GM19463 (cell line): ENCODE results near the gene DIP2B.

Experiments
- ATAC-seq: cut with Tn5 transposase; IDR thresholded peaks from one replicate; pipeline ENCODE4 v1.9.1; 2021; ENCODE audit warnings: mild to moderate bottlenecking, moderate library complexity; ENCODE audit not compliant: unreplicated experiment

DIP2B gene

GRCh38 chr12:50571786-50572185 lies 67.0 kb downstream of the DIP2B start:
- no peak for ATAC-seq

- no peak for ATAC-seq
These were observed 67.5 kb downstream of the DIP2B start for GRCh38 chr12:50572287-50572686.

GRCh38 chr12:50572760-50573159 lies 68.0 kb downstream of the DIP2B start:
- no peak for ATAC-seq

- no peak for ATAC-seq
These were observed 68.5 kb downstream of the DIP2B start for GRCh38 chr12:50573271-50573670.

DNA sequence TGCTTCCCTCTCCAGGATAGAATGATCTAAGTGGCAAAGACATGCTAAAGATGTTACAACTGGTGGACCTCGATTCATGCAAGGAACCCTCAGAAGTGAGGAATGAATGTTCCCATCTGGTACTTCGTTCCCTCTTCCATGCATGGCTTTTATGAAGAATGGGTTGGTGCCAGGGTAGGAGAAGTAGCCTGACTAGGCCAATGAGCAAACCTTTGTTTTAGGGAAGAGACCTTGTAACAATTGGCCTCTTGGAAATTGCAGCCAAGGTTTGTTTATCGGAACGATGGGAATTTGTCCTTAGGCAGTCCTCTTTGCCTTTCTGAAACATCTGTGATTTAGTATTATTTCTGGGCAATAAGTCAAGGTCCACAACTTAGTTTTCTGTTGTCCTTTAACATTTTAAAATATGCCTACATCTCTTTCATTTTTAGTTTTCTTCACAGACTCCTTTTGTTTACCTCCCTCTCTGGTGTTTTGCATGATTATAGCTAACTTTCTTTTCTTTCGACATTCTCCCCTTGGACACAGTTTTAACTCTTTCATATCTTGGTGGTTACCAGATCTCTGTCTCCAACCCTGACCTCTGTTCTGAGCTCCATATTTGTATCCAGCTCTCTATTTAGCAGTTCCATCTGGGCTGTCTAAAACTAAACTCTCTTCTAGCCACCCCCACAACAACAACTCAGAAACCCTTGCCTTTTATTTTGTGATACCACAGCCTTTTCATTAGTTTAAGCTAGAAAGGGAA lies 70.0 kb downstream of the DIP2B start:
- ATAC-seq, result no peak

DNA sequence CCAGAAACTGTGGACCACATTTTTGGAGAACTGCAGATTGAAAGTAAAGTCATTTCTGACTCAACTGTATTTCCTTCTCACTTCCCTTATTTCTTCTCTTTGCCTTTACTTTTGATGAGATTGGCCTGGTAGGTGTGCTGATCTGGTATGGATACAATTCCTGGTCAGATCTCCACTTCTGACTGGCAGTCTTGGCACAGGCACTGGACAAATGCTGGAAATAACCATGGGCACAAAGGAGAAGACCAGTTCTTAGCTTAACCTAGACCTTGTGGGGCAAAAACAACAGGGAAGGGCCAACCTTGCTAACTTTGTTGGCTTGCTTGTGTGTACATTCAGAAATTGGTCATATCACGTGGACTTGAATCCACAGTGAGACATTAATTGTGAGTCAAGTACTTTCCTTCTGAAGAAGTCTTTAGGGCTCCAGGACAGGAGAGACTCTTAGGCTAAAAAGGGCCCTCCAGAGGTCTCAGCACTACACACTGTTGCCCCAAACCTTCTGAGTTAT lies 75.0 kb downstream of the DIP2B start:
- ATAC-seq, result no peak

GRCh38 chr12:50580436-50580835 lies 75.7 kb downstream of the DIP2B start:
- no peak for ATAC-seq

GRCh38 chr12:50581226-50582184 lies 76.7 kb downstream of the DIP2B start:
- no peak for ATAC-seq

GRCh38 chr12:50584135-50584534 lies 79.3 kb downstream of the DIP2B start:
- no peak for ATAC-seq

DNA sequence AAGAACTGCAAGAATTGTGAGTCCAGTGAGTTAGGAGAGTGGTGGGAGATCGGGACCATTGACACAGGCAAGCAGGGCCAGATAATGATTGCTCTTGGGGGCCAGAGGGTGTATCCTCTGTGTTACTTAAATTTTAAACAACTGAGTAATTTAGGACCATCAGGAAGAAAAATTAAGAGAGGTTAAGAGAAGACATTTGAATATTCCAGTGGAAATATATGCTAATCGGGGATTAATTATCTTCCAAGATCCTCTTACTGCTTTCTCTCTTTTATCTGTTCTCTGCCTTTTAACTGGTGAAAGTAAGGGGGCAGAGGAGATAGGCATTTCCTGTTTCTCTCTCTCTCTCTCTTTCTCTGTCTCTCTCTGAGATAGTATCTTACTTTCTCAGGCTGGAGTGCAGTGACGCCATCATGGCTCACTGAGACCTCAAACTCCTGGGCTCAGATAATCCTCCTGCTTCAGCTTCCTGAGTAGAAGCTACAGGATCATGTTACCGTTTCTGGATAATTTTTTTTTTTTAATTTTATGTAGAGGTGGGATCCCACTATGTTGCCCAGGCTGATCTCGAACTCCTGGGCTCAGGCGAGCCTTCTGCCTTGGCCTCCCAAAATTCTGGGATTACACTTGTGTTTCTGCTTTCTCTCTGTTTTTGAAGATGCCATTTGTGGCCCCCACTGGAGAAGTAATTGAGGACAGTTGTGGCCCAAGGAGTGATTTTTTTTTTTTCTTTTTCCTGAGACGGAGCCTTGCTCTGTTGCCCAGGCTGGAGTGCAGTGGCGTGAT lies 85.1 kb downstream of the DIP2B start:
- no peak for ATAC-seq

GRCh38 chr12:50590869-50591268 lies 86.1 kb downstream of the DIP2B start:
- ATAC-seq, result no peak

DNA sequence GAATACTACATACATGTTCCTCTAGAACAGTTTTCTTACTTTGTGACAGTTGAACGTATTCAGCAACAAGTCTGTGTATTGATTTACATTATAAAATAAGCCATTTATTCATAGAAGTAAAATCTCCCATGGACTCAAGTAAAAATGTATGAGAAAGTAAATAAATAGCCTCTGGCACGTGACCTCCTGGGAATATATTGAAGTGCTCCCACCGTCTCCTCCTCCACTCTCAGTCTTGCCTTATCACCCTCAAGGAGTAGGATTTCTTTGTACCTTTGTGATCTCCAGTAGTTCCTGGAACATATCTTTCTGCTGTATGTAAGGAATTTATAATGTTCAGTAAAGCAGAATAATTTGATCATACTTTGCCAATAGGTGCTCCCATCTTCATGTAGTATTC lies 90.9 kb downstream of the DIP2B start:
- ATAC-seq, result no peak

GRCh38 chr12:50597200-50598195 lies 92.7 kb downstream of the DIP2B start:
- peak; percentile 82 for ATAC-seq

DNA sequence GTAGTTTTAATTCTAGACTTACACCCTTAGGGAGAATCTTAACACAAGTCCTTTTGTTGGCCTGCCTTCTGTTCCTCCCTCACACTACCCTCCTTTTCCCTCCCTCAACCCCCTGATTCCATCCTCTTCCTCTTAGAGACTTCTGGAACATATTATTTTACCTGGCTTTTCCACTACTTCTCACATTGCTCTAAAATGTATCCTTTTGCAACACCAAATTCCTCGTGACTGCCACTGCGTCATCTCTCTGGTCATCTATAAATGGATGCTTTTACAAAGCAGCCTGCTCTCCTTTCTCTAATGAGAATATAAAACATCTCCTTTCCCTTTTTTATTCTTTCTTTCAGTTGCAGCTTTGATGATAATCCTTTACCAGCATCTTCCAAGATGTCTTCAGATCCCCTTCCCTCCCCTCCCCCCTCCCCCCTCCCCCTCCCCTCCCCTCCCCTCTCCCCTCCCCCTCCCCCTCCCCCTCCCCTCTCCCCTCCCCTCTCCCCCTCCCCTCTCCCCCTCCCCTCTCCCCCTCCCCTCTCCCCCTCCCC lies 93.6 kb downstream of the DIP2B start:
- no peak for ATAC-seq

DNA sequence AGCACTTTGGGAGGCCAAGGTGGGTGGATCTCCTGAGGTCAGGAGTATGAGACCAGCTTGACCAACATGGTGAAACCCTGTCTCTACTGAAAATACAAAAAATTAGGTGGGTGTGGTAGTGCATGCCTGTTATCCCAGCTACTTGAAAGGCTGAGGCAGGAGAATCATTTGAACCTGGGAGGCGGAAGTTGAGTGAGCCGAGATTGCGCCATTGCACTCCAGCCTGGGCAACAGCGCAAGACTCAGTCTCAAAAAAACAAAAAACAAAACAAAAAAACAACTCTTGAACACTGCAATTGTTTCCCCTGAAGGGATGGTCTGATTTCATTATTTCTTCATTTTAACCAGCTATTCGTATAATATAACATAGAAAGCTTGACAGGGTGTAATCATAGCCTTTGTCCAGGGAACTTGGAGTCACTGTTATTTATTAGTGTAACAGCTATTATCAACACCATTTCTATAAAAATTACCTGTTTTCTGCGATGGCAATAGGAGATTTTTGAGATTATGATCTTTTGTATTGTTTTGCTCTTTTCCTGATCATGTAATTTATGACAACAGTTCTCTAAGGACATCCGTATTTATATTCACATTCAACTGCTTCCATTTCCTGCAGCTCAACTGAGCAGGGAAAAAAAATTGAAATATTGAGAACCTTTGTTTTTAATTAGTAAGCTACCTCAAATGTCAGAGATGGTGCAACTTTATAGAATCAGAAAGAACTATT lies 94.7 kb downstream of the DIP2B start:
- no peak for ATAC-seq

DNA sequence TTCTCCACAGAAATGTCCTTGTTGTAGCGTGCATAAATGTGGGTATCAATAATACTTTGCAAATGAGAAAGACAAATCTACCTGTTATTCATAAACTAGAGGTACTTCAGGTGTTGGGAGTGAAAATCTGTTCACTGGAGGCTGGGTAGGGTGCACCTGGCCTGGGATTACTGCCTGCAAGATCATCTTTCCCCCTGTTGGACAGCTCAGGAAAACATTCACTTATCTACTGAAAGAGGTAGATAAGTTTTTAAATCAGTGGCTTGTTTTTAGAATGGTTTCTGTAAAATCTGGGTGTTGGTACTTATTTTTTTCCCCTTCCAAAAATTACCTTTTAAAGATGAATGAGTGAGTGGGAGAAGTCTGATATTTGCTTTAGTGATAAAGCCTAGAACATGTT lies 95.6 kb downstream of the DIP2B start:
- ATAC-seq, result no peak

DNA sequence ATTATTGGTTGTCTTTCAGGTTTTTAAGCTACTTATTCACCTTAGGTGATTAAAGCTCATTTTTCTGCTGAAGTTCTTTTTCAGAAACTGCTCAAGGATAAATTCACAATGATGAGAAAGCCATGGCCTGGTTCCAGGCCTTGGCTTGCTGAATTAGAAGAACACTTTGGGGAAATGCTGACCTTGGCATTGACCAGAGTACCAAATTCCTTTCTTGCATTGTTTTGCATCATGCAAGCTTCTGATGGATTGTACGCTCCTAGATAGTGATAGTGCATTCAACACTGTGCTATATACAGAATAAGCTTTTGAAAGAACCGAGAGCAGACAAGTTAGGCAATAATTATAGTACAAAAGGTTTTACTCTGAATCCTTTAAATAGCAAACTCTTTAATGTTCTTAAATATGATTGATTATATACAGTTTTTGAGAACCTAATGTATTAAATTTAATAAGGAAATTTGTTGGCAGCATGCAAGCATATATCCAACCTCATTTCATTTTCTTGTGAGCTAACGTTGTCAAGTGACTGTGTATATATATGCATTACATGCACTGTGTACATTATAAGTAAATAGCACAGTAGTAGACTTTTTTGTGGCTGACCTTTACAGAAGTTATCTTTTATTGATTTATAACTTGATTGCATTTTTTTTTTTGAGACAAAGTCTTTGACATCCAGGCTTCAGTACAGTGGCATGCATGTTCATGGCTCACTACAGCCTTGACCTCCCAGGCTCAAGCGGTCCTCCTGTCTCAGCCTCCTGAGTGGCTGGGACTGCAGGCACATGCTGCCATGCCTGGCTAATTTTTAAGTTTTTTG lies 99.2 kb downstream of the DIP2B start:
- no peak for ATAC-seq

GRCh38 chr12:50604640-50604920 lies 99.8 kb downstream of the DIP2B start:
- ATAC-seq, result no peak
